H1 (cell line): Measurements from ENCODE around the gene HSDL2. TPM values are rescaled to one million over a fixed set of nuclear protein-coding genes. Genes with fewer than 3 reads are reported as not detected.

ENCODE experiments used
- CTCF ChIA-PET: fragments of 300-600 bp; sonication (Branson Sonifier 250); formaldehyde crosslinking; loops from one replicate; lab custom pipeline; 2021; ENCODE audit not compliant: partially characterized antibody; lab: Charles Lee
- POLR2A ChIA-PET: fragments of 300-600 bp; sonication (Branson Sonifier 250); formaldehyde crosslinking; loops from one replicate; lab custom pipeline; 2021; ENCODE audit warnings: inconsistent platforms; ENCODE audit not compliant: partially characterized antibody; lab: Charles Lee
- DNase-seq, 2 experiments: peaks; one replicate each; pipeline versions ENCODE4 v3.0.0 to v3.0.0-alpha.2; 2010 to 2022; ENCODE audit warnings: low spot score in 2 of 2, low read depth in 1 of 2, mixed read lengths in 1 of 2
- FAIRE-seq: peaks from 2 replicates; lab custom pipeline; 2011; peaks lifted over from hg19 to GRCh38; lab: Jason Lieb, UNC
- H2AFZ ChIP-seq: 2 replicates; pipeline ENCODE4 v1.8.1; 2012; ENCODE audit warnings: low read length, inconsistent platforms
- H2AK5ac ChIP-seq: 2 replicates; pipeline ENCODE4 v1.6.1; 2013; ENCODE audit warnings: low read depth, low read length
- H2BK120ac ChIP-seq: replicated peaks from 2 replicates; pipeline ENCODE3; 2013; ENCODE audit warnings: low read depth, low read length, inconsistent platforms
- H2BK12ac ChIP-seq: 2 replicates; pipeline ENCODE4 v1.6.1; 2013; ENCODE audit warnings: low read depth, low read length
- H2BK15ac ChIP-seq: 2 replicates; pipeline ENCODE4 v1.6.1; 2013; ENCODE audit warnings: low read length
- H2BK20ac ChIP-seq: 2 replicates; pipeline ENCODE4 v1.6.1; 2013; ENCODE audit warnings: low read length
- H2BK5ac ChIP-seq: 2 replicates; pipeline ENCODE4 v1.6.1; 2013; ENCODE audit warnings: low read depth, low read length
- H3K14ac ChIP-seq: 2 replicates; pipeline ENCODE4 v1.6.1; 2013; ENCODE audit warnings: inconsistent platforms; ENCODE audit not compliant: insufficient read length
- H3K18ac ChIP-seq: 2 replicates; pipeline ENCODE4 v1.6.1; 2013; ENCODE audit warnings: low read length; ENCODE audit errors: extremely low read depth
- H3K23ac ChIP-seq: 2 replicates; pipeline ENCODE4 v1.6.1; 2013; ENCODE audit warnings: inconsistent platforms; ENCODE audit not compliant: insufficient read length
- H3K23me2 ChIP-seq: 2 replicates; pipeline ENCODE4 v1.6.1; 2013; ENCODE audit warnings: low read depth, low read length
- H3K27ac ChIP-seq: 2 replicates; pipeline ENCODE4 v1.6.1; 2011; ENCODE audit warnings: low read depth, low read length, inconsistent platforms
- H3K27me3 ChIP-seq, 4 experiments: replicated peaks in 1 of 4; 1 replicate in 1 of 4; 2 replicates in 3 of 4; pipeline versions ENCODE4 v1.6.1 to v1.8.1; 2011 to 2013; ENCODE audit warnings: low read length in 3 of 4, mild to moderate bottlenecking in 3 of 4, inconsistent platforms in 2 of 4, mixed read lengths in 2 of 4, moderate library complexity in 1 of 4; ENCODE audit not compliant: control insufficient read depth in 3 of 4, insufficient read depth in 3 of 4; ENCODE audit errors: extremely low read depth in 1 of 4
- H3K36me3 ChIP-seq, 4 experiments: 2 replicates each; pipeline versions ENCODE4 v1.6.1 to v1.8.1; 2011 to 2013; ENCODE audit warnings: mild to moderate bottlenecking in 4 of 4, low read length in 3 of 4, moderate library complexity in 2 of 4, control low read depth in 1 of 4, inconsistent platforms in 1 of 4; ENCODE audit not compliant: insufficient read depth in 4 of 4, control insufficient read depth in 2 of 4
- H3K4ac ChIP-seq: replicated peaks from 2 replicates; pipeline ENCODE3; 2013; ENCODE audit warnings: low read length, low read depth, mixed read lengths, inconsistent platforms; ENCODE audit not compliant: insufficient read length
- H3K4me1 ChIP-seq, 4 experiments: replicated peaks in 1 of 4; 1 replicate in 1 of 4; 2 replicates in 3 of 4; pipeline versions ENCODE4 v1.6.1 to v1.8.1; 2011 to 2013; ENCODE audit warnings: low read length in 3 of 4, inconsistent platforms in 2 of 4, mixed read lengths in 1 of 4; ENCODE audit not compliant: insufficient read depth in 4 of 4, control insufficient read depth in 3 of 4
- H3K4me2 ChIP-seq, 2 experiments: 2 replicates each; pipeline versions ENCODE4 v1.6.1 to v1.8.1; 2011 to 2013; ENCODE audit warnings: low read depth in 2 of 2, low read length in 2 of 2, control low read depth in 1 of 2, inconsistent platforms in 1 of 2, mild to moderate bottlenecking in 1 of 2; ENCODE audit not compliant: insufficient read depth in 1 of 2
- H3K4me3 ChIP-seq, 4 experiments: fragments of 200-600, 300-600 bp in 1 of 4; sonication (generic), shearing (Covaris generic), sonication (Bioruptor Twin) in 1 of 4; 2 replicates each; pipeline versions ENCODE4 v1.5.1 to v1.8.1; 2011 to 2016; ENCODE audit warnings: low read length in 4 of 4, low read depth in 3 of 4, control low read depth in 2 of 4, inconsistent platforms in 2 of 4, mild to moderate bottlenecking in 2 of 4, mixed read lengths in 1 of 4, moderate library complexity in 1 of 4; ENCODE audit not compliant: insufficient read depth in 2 of 4; ENCODE audit errors: extremely low read depth in 1 of 4
- H3K56ac ChIP-seq: replicated peaks from 2 replicates; pipeline ENCODE3; 2013; ENCODE audit warnings: low read depth, mild to moderate bottlenecking, mixed read lengths, low read length, inconsistent platforms; ENCODE audit not compliant: insufficient read length
- H3K79me1 ChIP-seq: 2 replicates; pipeline ENCODE4 v1.6.1; 2013; ENCODE audit warnings: low read depth, low read length, control low read depth
- H3K79me2 ChIP-seq, 2 experiments: 2 replicates each; pipeline versions ENCODE4 v1.6.1 to v1.8.1; 2012 to 2013; ENCODE audit warnings: low read length in 2 of 2, mild to moderate bottlenecking in 2 of 2, inconsistent platforms in 1 of 2; ENCODE audit not compliant: insufficient read depth in 2 of 2, control insufficient read depth in 1 of 2
- H3K9ac ChIP-seq, 4 experiments: replicated peaks in 1 of 4; 1 replicate in 1 of 4; 2 replicates in 3 of 4; pipeline versions ENCODE4 v1.6.1 to v1.8.1; 2011 to 2013; ENCODE audit warnings: low read depth in 3 of 4, low read length in 3 of 4, control low read depth in 2 of 4, mild to moderate bottlenecking in 2 of 4, moderate library complexity in 2 of 4, inconsistent platforms in 1 of 4; ENCODE audit errors: extremely low read depth in 1 of 4
- H3K9me3 ChIP-seq, 2 experiments: 2 replicates each; pipeline versions ENCODE4 v1.6.1 to v1.8.1; 2012 to 2013; ENCODE audit warnings: mild to moderate bottlenecking in 2 of 2, moderate library complexity in 2 of 2, control low read depth in 1 of 2, inconsistent platforms in 1 of 2, low read depth in 1 of 2, low read length in 1 of 2, mixed read lengths in 1 of 2; ENCODE audit not compliant: insufficient read depth in 2 of 2
- H4K20me1 ChIP-seq, 2 experiments: replicated peaks in 1 of 2; 2 replicates each; pipeline versions ENCODE3 to v1.8.1; 2011 to 2013; ENCODE audit warnings: inconsistent platforms in 2 of 2, low read length in 2 of 2, mild to moderate bottlenecking in 1 of 2; ENCODE audit not compliant: insufficient read depth in 2 of 2, control insufficient read depth in 1 of 2
- H4K5ac ChIP-seq: 2 replicates; pipeline ENCODE4 v1.6.1; 2013; ENCODE audit warnings: low read length, low read depth, mixed read lengths, inconsistent platforms; ENCODE audit not compliant: insufficient read length
- H4K8ac ChIP-seq: 2 replicates; pipeline ENCODE4 v1.8.0; 2013; ENCODE audit warnings: mild to moderate bottlenecking, moderate library complexity, low read length, inconsistent platforms; ENCODE audit not compliant: insufficient read depth; ENCODE audit errors: extremely low read depth
- H4K91ac ChIP-seq: replicated peaks from 2 replicates; pipeline ENCODE3; 2013; ENCODE audit warnings: low read length, mixed read lengths, inconsistent platforms; ENCODE audit not compliant: insufficient read length
- ASH2L ChIP-seq: fragments of 200-600, 300-600 bp; sonication (generic); IDR thresholded peaks from one replicate; pipeline ENCODE4 v1.7.1; 2017; ENCODE audit warnings: low read length
- BRCA1 ChIP-seq: IDR thresholded peaks from 2 replicates; pipeline ENCODE4 v1.6.1; 2012; ENCODE audit warnings: low read depth, low read length, improper control_type of control experiment
- CEBPB ChIP-seq: IDR thresholded peaks from 2 replicates; pipeline ENCODE4 v1.6.1; 2012; ENCODE audit warnings: low read depth, low read length
- CHD1 ChIP-seq: IDR thresholded peaks from 2 replicates; pipeline ENCODE4 v1.6.1; 2012; ENCODE audit warnings: low read depth, low read length, improper control_type of control experiment
- CREB1 ChIP-seq: IDR thresholded peaks from 2 replicates; pipeline ENCODE4 v1.6.1; 2012; ENCODE audit warnings: inconsistent platforms
- GTF2F1 ChIP-seq: IDR thresholded peaks from 2 replicates; pipeline ENCODE4 v1.6.1; 2012; ENCODE audit warnings: low read depth, low read length, improper control_type of control experiment, borderline replicate concordance
- MAFK ChIP-seq: IDR thresholded peaks from 2 replicates; pipeline ENCODE4 v1.6.1; 2012; ENCODE audit warnings: low read depth, mild to moderate bottlenecking, improper control_type of control experiment, low read length
- NRF1 ChIP-seq: IDR thresholded peaks from 2 replicates; pipeline ENCODE4 v1.6.1; 2011; ENCODE audit warnings: mild to moderate bottlenecking, low read depth, low read length, improper control_type of control experiment
- PHF8 ChIP-seq: fragments of 200-600 bp; sonication (generic); conservative IDR thresholded peaks from 2 replicates; pipeline ENCODE4 v1.7.1; 2012; ENCODE audit warnings: low read depth, mild to moderate bottlenecking, inconsistent platforms, low read length, moderate library complexity
- RFX5 ChIP-seq: IDR thresholded peaks from 2 replicates; pipeline ENCODE4 v1.6.1; 2011; ENCODE audit warnings: low read depth, low read length, improper control_type of control experiment, borderline replicate concordance
- SIX5 ChIP-seq: IDR thresholded peaks from 2 replicates; pipeline ENCODE4 v1.6.1; 2011; ENCODE audit warnings: mild to moderate bottlenecking, low read depth, low read length
- SP4 ChIP-seq: IDR thresholded peaks from 2 replicates; pipeline ENCODE4 v1.6.1; 2012; ENCODE audit warnings: low read length, inconsistent platforms
- TBP ChIP-seq: IDR thresholded peaks from 2 replicates; pipeline ENCODE4 v1.6.1; 2011; ENCODE audit warnings: low read depth, low read length, improper control_type of control experiment
- WGBS, 2 experiments: shearing (Covaris generic) in 1 of 2; methylation state at CpG; one replicate each; pipeline versions ENCODE4 v1.1.6 to v1.1.7; 2013 to 2015; ENCODE audit warnings: low lambda C conversion rate in 2 of 2, mixed read lengths in 2 of 2, inconsistent platforms in 1 of 2, low coverage in 1 of 2, missing lambda C conversion rate in 1 of 2; ENCODE audit not compliant: insufficient replicate concordance in 2 of 2, insufficient coverage in 1 of 2, insufficient read length in 1 of 2; ENCODE audit errors: extremely low coverage in 1 of 2, missing lambda C conversion rate in 1 of 2; 5-methylcytosine and 5-hydroxymethylcytosine counted together
- polyA plus RNA-seq, 7 experiments: library from polyadenylated mRNA; depleted of rRNA in 3 of 7; stranded (reverse) in 5 of 7; unstranded in 2 of 7; fragments of >200 nt in 5 of 7; fragments of 200-250 nt in 2 of 7; gene quantifications; 1 replicate in 5 of 7; 2 replicates in 1 of 7; 4 replicates in 1 of 7; pipeline versions ENCODE4 v1.2.1 to v1.2.3, GENCODE V29; 2011 to 2013; ENCODE audit warnings: missing spikeins in 2 of 7, mixed read lengths in 2 of 7
- total RNA-seq: library from RNA; stranded (reverse); fragmentation: NEBNext Ultra II Directional; extraction: Animal tissue kit (Norgen Biotek cat#: 25700); gene quantifications from 2 replicates; pipeline ENCODE4 v1.2.1, GENCODE V29; 2021

The HSDL2 gene
- total and polyA plus RNA-seq, 2 of the 8 experiments (the other 6 are each of a cell fraction or from before 2014, with no cell fraction given), result 6.6 to 15.4 TPM

GRCh38 chr9:112493393-112494137, 113.7 kb downstream of the HSDL2 start:
- Histone ChIP-seq H3K4me1 (peaks cover 0 to 9% (median 5%) of the 10 kb centered on the region in 4 experiments; a peak in 3 of 7 replicates), H3K14ac (no peak overlapping the region), H2BK12ac (no peak overlapping the region), H3K9ac (no peak overlapping the region), H3K36me3 (peaks cover 2 to 28% (median 11%) of the 10 kb centered on the region in 4 experiments; a peak in 6 of 8 replicates), H3K23ac (no peak overlapping the region), H3K27me3 (no peaks in the 10 kb centered on the region), H3K18ac (no peak overlapping the region), H3K9me3 (peaks cover 2 to 9% of the 10 kb centered on the region in 2 experiments; a peak in 1 of 4 replicates), H3K79me1 (peaks cover 2% of the 10 kb centered on the region; the same call in 1 of the 2 replicates), H3K4me2 (no peak overlapping the region), H2BK20ac (no peak overlapping the region), H2BK15ac (no peak overlapping the region), H2BK5ac (no peak overlapping the region), H4K5ac (no peak overlapping the region), H4K91ac (no peak overlapping the region), H4K8ac (no peak overlapping the region), H2AK5ac (no peak overlapping the region), H3K4me3 (no peak overlapping the region), H3K4ac (no peak overlapping the region), H2BK120ac (no peak overlapping the region), H3K56ac (no peak overlapping the region), H3K23me2 (no peaks in the 10 kb centered on the region), H3K79me2 (peaks cover 14 to 100% of the 10 kb centered on the region in 2 experiments), H2AFZ (no peak overlapping the region), H3K27ac (no peak overlapping the region), H4K20me1 (peaks cover 0 to 13% of the 10 kb centered on the region in 2 experiments)
- no peak for FAIRE-seq
- CTCF ChIA-PET, result interaction anchor here (2.0 kb wide), 1 partner anchor 14 kb away, joined by 4 read pairs; no protein-coding TSS in a partner anchor
- whole genome bisulfite sequencing, 2 experiments, result 96% methylated on average over 1 of the region's 1 CpG; no CpG with 5 or more reads in 1 of the 2 experiments
- DNase-seq, result no peak
- POLR2A ChIA-PET, result interaction anchor here (0.6 kb wide), 1 partner anchor 54 kb away, joined by 4 read pairs; no protein-coding TSS in a partner anchor
- no peak for TF ChIP-seq CREB1
- TF ChIP-seq CEBPB, result no peak
- TF ChIP-seq BRCA1, result no peak
- no peak for TF ChIP-seq CHD1
- no peak for TF ChIP-seq SP4
- no peak for TF ChIP-seq NRF1
- TF ChIP-seq PHF8, result no peak
- no peak for TF ChIP-seq MAFK
- TF ChIP-seq TBP, result no peak
- TF ChIP-seq ASH2L, result no peak
- no peak for TF ChIP-seq GTF2F1
- TF ChIP-seq RFX5, result no peak
- no peak for TF ChIP-seq SIX5
